Sigmoid colon (tissue), 4 donors: ENCODE results near the gene HBM.

ENCODE experiments used
- EP300 ChIP-seq, 4 donors: sonication (generic); formaldehyde crosslinking; IDR thresholded peaks; one replicate each; pipeline ENCODE4 v1.6.1; 2017; ENCODE audit warnings: antibody characterized with exemption in 4 of 4
- POLR2A ChIP-seq, 2 donors: fragments of 450-650 bp; IDR thresholded peaks; one replicate each; pipeline ENCODE4 v1.6.1; 2016; ENCODE audit warnings: antibody characterized with exemption in 2 of 2, mild to moderate bottlenecking in 2 of 2, moderate library complexity in 2 of 2
- POLR2AphosphoS5 ChIP-seq, 4 donors: sonication (generic); formaldehyde crosslinking; IDR thresholded peaks; one replicate each; pipeline ENCODE4 v1.6.1; 2017; ENCODE audit warnings: antibody characterized with exemption in 4 of 4
- TF ChIP-seq, protein P1 (sequence below), 4 experiments: fragments of 450-650 bp in 3 of 4; fragments of 200-600 bp in 1 of 4; IDR thresholded peaks; one replicate each; pipeline ENCODE4 v1.5.1; 2016 to 2019; ENCODE audit warnings: antibody characterized with exemption in 4 of 4, mild to moderate bottlenecking in 3 of 4, moderate library complexity in 2 of 4

DNA sequence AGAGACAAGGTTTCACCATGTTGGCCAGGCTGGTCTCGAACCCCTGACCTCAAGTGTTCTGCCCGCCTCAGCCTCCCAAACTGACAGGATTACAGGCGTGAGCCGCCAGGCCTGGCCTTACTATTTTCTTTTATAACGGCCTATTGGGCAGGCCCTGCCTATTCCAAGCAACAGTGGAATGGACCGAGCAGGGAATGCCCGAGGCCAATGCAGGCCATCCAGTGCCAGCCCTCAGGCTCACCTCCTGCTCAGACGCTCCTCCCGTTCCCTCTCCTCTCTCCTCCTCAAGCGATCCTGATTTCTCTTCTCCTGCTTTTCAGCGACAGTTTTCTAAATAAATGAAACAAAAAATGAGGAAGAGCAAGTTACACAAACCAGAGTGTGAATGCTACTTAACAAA is 26.9 kb downstream of the HBM start:
- TF ChIP-seq, protein P1, sequence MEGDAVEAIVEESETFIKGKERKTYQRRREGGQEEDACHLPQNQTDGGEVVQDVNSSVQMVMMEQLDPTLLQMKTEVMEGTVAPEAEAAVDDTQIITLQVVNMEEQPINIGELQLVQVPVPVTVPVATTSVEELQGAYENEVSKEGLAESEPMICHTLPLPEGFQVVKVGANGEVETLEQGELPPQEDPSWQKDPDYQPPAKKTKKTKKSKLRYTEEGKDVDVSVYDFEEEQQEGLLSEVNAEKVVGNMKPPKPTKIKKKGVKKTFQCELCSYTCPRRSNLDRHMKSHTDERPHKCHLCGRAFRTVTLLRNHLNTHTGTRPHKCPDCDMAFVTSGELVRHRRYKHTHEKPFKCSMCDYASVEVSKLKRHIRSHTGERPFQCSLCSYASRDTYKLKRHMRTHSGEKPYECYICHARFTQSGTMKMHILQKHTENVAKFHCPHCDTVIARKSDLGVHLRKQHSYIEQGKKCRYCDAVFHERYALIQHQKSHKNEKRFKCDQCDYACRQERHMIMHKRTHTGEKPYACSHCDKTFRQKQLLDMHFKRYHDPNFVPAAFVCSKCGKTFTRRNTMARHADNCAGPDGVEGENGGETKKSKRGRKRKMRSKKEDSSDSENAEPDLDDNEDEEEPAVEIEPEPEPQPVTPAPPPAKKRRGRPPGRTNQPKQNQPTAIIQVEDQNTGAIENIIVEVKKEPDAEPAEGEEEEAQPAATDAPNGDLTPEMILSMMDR (IDR thresholded peaks at IDR 0.05) = no peak
- TF ChIP-seq POLR2AphosphoS5 (IDR thresholded peaks at IDR 0.05) (no peak), POLR2A (IDR thresholded peaks at IDR 0.05) (no peak), EP300 (IDR thresholded peaks at IDR 0.05) (no peak)
